ENCODE measurements around the gene KIF22.
"Not testable (repeated sequence)": the region's sequence is repeated elsewhere in the genome, so short reads cannot be mapped to it uniquely, and the experiment has no call there.

KIF22 gene

DNA sequence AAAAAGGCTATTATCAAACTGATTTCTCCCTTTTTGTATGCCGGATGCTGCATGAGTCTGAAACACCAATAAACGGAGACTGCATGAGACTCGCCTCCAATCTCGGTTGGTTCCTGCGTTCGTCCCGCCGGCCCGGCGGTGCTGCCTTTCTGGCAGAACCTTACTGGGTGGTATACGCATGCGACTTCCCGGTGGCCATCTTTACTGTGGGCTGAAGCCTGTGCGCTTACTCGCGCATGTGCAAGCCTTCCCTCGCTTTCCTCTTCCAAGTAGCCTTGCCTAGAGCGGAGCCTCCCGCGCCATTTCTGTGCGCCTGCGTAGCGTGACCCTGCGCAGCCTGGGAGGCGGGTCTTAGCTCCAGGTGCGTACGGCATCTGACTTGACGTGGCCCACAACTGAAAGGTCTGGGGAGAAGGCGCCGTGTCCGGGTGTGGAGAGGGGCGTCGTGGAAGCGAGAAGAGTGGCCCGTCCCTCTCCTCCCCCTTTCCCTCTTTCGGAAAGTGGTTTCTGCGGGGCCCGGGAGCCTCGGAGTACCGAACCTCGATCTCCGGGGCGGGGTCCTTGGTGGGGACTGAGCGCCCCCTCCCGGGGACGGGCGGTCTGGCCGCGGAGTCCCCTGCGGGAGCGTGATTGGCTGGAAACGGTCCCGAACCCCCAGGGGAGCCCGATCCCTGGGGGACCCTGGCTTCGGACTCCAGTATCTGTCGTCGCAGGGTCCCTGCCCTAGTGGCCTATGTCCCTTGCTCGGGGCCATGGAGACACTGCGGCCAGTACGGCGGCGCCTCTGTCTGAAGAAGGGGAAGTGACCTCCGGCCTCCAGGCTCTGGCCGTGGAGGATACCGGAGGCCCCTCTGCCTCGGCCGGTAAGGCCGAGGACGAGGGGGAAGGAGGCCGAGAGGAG is 25.5 kb downstream of the KIF22 start, which contains the start of gene PAGR1:
Gene PAGR1, plus strand, starts transcription at position 360 of the 901 bp plus-strand sequence. Its CDS starts 374 bp downstream, at position 734.
- peak; percentile 100 for DNase-seq

DNA sequence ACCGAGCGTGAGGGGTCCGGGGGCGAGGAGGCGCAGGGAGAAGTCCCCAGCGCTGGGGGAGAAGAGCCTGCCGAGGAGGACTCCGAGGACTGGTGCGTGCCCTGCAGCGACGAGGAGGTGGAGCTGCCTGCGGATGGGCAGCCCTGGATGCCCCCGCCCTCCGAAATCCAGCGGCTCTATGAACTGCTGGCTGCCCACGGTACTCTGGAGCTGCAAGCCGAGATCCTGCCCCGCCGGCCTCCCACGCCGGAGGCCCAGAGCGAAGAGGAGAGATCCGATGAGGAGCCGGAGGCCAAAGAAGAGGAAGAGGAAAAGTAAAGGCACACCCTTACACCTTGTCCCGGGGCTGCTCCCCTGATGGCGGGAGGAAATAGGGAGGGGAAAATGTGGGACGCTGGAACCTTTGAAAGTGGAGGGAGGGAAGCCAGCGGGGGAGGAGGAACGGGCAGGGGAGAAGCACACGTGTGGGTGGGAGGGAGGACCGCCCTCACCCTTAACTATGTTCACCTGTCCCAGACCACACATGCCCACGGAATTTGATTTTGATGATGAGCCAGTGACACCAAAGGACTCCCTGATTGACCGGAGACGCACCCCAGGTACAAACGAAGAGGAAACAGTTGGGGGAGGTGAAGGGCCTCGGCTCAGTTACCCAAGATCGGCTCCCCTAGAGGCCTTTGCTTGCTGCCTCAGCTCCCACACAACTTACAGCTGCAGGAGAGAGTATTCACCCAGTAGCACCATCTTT is 26.3 kb downstream of the KIF22 start:
- peak; percentile 72 for DNase-seq

DNA sequence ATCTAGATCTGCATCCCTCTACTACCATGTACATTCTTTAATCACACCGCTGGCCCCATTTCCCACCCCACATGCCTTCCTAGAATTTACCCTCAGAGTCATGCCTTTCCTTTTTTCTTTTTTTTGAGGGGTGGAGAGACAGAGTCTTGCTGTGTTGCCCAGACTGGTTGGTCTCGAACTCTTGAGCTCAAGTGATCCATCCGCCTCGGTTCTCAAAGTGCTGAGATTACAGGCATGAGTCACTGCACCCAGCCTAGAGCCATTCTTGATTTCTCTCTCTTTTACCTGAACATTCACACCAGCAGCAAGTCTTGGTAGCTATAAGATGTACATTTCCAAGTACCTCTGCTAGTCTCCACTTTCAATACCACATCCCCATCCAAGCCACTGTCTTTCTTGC is 27.5 kb downstream of the KIF22 start:
- DNase-seq: no peak

DNA sequence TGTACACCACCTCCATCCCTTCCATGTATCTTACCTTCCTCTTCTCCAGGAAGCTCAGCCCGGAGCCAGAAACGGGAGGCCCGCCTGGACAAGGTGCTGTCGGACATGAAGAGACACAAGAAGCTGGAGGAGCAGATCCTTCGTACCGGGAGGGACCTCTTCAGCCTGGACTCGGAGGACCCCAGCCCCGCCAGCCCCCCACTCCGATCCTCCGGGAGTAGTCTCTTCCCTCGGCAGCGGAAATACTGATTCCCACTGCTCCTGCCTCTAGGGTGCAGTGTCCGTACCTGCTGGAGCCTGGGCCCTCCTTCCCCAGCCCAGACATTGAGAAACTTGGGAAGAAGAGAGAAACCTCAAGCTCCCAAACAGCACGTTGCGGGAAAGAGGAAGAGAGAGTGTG is 29.0 kb downstream of the KIF22 start:
- no peak for DNase-seq

DNA sequence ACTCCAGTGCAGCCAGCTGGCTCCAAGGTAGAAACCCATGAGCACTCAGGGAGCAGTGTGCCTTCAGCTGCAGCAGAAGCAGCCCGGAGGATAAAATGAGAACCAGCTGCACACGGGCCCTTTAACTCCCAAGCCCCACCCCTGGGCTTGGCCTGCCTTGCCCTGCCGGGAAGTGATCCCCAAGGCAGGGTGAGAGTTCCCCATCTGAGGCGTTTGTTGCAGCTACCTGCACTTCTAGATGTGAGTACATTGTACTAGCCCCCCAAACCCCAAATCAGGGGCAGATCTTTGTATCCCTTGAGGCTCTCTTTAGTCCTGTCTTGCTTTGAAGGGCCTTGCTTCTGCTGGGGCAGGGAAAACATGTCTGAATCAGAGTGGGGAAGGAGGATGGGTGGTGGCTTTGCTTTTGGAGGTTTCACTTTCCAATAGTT is 29.7 kb downstream of the KIF22 start, which contains the start of gene MVP:
Gene MVP, plus strand, starts transcription at position 192 of the 431 bp plus-strand sequence. CDS start 10,088 bp downstream, outside the sequence.
- peak; percentile 49 for DNase-seq

- no peak for DNase-seq
Measured at GRCh38 chr16:29820730-29821642, 30.4 kb downstream of the KIF22 start.

- peak; percentile 16 for DNase-seq
Measured at GRCh38 chr16:29821643-29822115, 31.1 kb downstream of the KIF22 start.

DNA sequence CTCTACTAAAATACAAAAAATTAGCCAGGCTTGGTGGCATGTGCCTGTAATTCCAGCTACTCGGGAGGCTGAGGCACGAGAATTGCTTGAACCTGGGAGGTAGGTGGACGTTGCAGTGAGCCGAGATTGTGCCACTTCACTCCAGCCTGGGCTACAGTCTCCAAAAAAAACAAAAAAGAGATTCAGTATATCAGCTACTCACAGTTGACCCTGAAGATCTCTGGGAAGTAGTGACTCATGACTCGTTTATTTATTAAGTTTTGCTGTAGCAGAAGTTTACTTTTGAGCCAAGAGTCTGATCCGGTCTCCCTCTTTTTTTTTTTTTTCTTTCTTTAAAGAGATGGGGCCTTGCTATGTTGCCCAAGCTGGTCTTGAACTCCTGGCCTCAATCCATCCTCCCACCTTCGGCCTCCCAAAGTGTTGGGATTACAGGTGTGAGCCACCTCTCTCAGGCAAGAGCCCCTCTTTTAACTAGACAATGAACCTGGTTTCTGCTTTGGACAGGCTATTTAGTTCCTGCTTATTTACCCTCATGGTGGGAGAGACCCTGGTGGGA is 34.1 kb downstream of the KIF22 start:
- DNase-seq: peak; percentile 8

GRCh38 chr16:29825145-29826044 is 34.8 kb downstream of the KIF22 start:
- peak; percentile 78 for DNase-seq

DNA sequence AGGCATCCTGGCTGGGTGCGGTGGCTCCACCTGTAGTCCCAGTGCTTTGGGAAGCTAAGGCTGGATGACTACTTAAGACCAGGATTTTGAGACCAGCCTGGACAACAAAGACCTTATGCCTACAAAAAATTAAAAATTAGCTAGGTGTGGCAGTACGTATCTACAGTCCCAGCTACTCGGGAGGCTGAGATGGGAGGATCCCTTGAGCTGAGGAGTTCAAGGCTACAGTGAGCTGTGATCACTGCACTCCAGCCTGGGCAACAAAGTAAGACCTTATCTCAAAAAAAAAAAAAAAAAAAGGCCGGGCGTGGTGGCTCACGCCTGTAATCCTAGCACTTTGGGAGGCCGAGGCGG is 35.8 kb downstream of the KIF22 start:
- DNase-seq: no peak

DNA sequence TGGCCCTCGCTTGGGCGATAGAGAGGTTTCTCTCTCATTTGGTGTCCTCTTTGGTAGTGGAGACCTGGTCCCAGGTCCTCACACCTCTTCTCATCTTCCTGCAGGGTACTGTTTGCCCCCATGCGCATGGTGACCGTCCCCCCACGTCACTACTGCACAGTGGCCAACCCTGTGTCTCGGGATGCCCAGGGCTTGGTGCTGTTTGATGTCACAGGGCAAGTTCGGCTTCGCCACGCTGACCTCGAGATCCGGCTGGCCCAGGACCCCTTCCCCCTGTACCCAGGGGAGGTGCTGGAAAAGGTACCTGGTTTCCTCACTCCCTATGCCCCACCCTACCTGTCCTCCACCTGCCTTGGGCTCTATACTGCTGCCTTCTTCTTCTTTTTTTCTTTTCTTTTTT is 40.2 kb downstream of the KIF22 start:
- no peak for DNase-seq

DNA sequence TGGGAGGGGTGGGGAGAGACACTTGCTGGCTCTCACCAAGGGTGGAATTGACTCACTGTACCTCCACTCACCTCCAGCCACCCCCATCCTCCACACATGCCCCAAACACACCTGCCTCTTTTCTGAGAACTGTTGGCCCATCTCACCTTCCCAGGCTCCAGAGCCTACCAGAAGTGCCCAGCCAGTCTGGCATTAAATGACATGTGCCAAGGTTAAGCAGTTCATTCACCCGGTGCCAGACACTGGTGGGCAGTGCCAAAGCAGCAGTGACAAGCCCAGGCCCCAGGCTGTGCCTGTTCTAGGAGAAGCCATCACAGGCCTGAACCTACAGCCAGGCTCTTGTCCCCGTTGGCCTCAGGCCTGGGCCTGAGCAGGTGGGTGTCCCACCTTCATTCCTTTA is 40.9 kb downstream of the KIF22 start:
- DNase-seq: no peak

- DNase-seq: not testable (repeated sequence)
Measured at GRCh38 chr16:29833219-29833618, 42.7 kb downstream of the KIF22 start.

DNA sequence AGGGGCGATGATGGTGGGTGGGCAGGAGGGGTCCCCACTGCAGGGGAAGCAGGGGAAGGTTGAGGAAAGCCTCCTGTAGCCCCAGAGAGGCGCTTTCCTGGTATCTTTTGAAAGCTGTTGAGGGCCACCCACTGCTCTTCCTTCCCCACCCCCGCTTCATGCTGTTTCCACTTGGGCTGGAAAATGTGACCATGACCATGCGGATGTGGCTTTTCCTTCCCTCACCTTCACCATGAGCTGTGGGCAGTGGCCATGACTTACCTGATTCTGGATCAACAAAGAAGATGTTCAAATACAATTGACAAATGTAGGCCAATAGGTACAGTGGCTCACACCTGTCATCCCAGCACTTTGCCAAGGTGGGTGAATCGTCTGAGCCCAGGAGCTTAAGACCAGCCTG is 43.5 kb downstream of the KIF22 start:
- DNase-seq: no peak

GRCh38 chr16:29835926-29836325 is 45.4 kb downstream of the KIF22 start:
- no peak for DNase-seq

DNA sequence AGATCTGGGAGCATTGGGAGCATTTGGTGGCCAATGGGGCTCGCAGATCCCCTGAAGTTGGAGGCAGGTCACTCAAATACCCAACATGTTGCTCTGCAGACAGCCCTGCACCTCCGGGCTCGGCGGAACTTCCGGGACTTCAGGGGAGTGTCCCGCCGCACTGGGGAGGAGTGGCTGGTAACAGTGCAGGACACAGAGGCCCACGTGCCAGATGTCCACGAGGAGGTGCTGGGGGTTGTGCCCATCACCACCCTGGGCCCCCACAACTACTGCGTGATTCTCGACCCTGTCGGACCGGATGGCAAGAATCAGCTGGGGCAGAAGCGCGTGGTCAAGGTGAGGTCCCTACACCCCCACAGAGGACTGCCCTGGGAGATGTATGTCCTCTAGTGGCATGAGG is 46.1 kb downstream of the KIF22 start:
- DNase-seq: no peak

- DNase-seq: no peak
Measured at GRCh38 chr16:29837841-29838240, 47.3 kb downstream of the KIF22 start.

DNA sequence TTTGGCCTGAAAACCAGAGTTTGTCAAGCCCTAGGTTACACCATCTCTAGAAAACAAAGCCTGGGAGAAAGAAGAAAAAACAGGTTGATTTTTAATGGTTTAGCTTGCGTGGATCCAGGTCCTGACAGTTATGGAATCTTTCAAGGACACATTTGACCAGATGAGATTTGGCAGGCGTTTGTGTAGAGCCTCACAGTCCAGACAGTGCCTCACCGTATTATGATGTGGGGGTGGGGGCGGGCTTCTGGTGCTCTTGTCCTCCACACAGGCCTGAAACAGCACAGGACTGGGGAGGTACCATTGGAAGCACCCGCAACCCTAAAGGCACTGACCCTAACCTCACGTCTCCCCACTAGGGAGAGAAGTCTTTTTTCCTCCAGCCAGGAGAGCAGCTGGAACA is 49.3 kb downstream of the KIF22 start:
- DNase-seq: no peak

DNA sequence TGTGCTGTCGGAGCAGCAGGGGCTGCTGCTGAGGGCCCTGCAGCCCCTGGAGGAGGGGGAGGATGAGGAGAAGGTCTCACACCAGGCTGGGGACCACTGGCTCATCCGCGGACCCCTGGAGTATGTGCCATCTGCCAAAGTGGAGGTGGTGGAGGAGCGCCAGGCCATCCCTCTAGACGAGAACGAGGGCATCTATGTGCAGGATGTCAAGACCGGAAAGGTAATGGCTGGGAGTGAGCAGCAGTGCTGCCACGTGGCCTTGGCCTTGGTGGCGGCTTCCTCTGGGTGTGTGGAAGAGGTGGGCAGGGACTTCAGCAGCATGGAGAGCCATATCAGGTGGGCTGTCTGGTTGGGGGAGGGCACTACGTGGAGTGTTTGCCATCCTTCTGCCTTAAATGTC is 49.7 kb downstream of the KIF22 start:
- no peak for DNase-seq

DNA sequence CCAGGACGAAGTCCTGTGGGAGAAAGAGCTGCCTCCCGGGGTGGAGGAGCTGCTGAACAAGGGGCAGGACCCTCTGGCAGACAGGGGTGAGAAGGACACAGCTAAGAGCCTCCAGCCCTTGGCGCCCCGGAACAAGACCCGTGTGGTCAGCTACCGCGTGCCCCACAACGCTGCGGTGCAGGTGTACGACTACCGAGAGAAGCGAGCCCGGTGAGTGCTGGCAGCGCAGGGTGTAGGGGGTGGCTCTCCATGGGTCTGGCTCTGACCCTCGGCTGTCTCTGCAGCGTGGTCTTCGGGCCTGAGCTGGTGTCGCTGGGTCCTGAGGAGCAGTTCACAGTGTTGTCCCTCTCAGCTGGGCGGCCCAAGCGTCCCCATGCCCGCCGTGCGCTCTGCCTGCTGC is 51.1 kb downstream of the KIF22 start:
- DNase-seq: no peak

GRCh38 chr16:29842732-29843346 is 52.3 kb downstream of the KIF22 start:
- DNase-seq: no peak
